HG03139 (cell line): ENCODE results near the gene HTR1D.

Source experiments
- ATAC-seq: cut with Tn5 transposase; IDR thresholded peaks from one replicate; pipeline ENCODE4 v1.9.1; 2021; ENCODE audit not compliant: unreplicated experiment

The HTR1D gene

DNA sequence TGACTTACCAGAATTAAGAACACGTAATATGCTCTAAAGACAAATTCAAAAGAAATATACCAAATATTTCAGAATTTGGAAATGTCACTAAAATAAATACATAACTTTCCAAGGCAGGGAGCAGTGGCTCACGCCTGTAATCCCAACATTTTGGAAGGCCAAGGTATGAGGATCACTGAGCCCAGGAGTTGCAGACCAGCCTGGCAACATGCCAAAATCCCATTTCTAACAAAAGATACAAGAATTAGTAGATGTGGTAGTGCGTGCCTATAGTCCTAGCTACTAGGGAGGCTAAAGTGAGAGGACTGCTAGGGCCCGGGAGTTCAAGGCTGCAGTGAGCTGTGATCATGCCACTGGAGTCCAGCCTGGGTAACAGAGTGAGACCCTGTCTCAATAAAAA, 60.4 kb downstream of the HTR1D start:
- no peak for ATAC-seq

DNA sequence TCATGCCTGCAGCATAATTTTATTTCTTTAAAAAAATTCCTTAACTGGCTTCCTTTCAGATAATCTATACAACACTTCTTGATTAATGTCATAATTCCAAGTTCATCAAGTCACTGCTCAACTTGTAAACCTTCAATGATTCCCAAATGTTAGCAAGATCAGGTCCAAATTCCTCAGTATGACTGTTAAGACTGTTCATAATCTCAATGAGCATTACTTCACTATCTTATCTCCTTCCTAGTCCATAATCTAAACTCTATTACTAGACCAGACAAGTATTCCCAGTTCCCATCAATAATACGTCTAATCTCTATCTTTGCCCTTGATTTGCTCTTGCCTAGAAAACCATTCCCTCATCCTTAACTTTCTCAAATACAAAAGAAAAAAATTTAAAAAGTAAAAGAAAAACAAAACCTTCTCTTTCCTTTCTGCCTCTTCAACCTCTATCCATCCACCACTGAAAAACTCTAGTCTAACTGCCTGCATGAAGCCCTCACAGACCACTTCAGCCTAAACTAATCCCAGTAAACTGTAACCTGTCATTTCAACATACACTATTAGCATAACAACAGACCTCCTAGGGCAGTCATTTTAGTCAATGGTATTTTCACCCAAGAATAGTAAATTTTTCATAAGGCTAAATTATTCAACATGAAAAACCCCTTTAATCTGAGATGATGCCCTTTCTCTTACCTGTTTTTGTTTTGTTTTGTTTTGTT, 64.2 kb downstream of the HTR1D start:
- ATAC-seq, result no peak

DNA sequence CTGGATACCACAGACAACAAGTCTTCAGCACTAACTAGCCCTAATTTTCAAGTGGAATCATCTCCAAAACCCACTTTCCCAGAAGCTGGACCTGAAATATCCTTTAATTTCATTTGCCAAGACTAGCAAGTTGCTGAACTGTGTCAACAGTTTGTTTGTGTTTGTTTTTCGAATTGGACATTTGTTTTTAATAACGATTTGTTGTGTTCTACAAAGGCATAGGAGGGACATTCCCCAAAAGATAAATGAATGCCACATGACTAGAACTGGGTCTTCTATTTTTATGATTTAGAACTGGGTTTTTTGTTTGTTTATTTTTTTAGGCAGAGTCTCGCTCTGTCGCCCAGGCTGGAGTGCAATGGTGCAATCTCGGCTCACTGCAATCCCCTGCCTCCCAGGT, 66.6 kb downstream of the HTR1D start:
- ATAC-seq, result no peak

DNA sequence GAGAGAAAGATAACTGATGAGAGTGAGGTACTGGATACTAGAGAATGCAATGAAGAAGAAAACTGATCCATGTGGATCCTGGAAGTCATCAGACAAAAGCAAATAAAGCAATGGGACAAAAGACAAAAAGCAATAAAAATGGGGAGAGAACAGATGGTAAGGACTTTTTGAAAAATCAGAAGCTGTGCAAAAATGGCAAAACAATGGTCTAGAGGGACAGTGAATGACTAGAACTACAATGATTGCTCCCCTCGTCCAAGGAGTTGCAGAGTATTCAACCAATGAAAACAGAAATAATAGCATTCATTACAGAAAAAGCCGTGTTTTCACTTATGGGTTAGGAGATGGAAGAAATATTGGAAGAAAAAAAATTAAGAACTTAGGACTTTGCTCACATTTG, 67.2 kb downstream of the HTR1D start:
- no peak for ATAC-seq

DNA sequence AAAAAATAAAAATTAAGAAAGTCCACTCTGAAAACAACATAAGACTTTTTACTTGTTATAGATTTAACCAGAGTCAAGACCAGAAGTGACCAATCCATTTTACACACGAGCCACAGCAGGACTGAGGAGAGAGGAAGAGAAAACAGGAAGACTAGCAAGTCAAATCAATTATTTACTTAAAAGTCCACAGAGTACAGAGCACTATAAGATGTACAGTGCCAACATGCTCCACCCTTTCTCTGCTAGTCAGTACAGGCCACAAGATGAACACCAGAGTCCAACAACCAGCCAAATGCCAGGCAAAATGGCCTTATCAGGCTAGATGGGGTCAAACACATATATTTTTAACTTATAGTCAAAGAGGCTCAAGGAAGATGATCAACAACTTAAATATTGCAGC, 68.2 kb downstream of the HTR1D start:
- no peak for ATAC-seq

DNA sequence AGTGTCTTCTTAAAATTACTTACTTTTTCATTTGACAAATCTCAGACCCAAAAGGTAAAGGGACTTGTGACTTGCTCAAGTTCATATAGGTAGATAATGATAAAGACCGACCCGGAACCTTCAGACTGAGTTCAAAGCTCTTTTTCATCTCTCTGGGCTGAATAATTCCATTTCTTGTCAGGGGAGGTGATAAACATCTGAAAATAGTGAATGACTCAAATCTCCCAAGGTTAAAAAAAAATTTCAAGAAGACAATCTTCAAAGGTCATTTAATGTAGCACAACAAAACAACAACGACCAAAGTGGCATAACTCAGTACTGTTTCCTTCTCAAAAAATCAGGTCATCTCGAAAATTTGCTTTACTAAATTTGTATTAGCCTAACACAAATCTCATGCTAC, 69.2 kb downstream of the HTR1D start:
- ATAC-seq, result no peak
